Measurements from ENCODE around the gene TIMM22. TPM values are rescaled to one million over a fixed set of nuclear protein-coding genes. Genes with fewer than 3 reads are reported as not detected.

Gene TIMM22
- total RNA-seq, 1 donor from 2014 or later: 9.1 TPM

DNA sequence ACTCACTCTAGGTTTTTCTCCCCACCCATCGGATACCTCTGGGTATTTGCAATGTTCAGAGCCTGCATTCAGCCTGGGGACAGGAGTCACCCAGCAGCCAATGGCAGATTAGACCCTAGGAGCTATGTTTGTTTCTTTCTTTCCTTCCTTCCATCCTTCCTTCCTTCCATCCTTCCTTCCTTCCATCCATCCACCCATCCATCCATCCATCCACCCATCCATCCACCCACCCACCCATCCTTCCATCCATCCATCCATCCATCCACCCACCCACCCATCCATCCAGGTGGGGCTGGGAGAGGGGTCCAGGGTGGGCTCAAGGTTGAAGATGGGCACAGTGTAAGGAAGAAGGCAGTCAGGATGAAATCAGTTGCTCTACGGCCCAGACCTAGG is 39.9 kb downstream of the TIMM22 start:
- intact Hi-C loops (cut with DNase I): no loop called here
- peaks cover 26% of the 10 kb centered on the region for H3K36me3 ChIP-seq
- peaks cover 32% of the 10 kb centered on the region for H3K4me1 ChIP-seq
- TF ChIP-seq, protein P1, sequence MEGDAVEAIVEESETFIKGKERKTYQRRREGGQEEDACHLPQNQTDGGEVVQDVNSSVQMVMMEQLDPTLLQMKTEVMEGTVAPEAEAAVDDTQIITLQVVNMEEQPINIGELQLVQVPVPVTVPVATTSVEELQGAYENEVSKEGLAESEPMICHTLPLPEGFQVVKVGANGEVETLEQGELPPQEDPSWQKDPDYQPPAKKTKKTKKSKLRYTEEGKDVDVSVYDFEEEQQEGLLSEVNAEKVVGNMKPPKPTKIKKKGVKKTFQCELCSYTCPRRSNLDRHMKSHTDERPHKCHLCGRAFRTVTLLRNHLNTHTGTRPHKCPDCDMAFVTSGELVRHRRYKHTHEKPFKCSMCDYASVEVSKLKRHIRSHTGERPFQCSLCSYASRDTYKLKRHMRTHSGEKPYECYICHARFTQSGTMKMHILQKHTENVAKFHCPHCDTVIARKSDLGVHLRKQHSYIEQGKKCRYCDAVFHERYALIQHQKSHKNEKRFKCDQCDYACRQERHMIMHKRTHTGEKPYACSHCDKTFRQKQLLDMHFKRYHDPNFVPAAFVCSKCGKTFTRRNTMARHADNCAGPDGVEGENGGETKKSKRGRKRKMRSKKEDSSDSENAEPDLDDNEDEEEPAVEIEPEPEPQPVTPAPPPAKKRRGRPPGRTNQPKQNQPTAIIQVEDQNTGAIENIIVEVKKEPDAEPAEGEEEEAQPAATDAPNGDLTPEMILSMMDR (IDR thresholded peaks at IDR 0.05): no peak
- DNase-seq (no peak), ATAC-seq (no peak)
- no peak overlapping the region for H3K27ac ChIP-seq
- H3K27me3 ChIP-seq (ENCODE audit: low read depth): no peaks in the 10 kb centered on the region
- no peaks in the 10 kb centered on the region for H3K9me3 ChIP-seq
- H3K4me3 ChIP-seq: no peak overlapping the region

DNA sequence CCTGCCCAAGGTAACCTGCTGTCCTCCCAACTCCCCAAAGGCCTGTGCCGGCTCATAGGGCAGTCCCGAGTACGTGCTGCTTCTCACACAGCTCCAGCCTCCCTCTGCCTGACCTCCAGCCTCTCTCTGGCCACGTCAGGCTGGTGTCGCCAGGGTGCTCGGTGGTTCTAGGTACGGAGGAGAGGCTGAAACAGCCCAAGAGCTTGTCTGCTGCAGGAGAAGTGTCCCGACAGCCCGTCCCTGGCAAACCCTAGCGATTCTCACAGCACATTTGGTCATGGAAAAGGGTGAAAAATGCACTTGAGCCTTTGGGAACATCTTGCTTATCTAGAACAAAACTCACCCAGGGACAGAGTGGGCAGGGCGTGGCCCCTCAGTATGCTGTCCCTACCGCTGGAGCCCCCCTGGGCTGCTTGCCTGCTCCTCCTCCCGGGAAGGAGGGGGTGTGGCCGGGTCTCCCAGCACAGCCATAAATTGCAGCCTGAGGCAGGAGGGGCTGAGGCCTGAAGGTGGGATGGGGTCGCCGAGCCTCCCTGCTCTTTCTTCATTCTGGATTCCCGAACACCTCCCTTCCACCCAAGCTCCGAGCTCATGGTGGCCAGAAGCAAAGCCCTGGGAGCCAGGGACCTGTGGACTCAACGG is 40.4 kb downstream of the TIMM22 start:
- intact Hi-C loops (cut with DNase I): no loop called here
- no peak overlapping the region for H3K27ac ChIP-seq
- no peak overlapping the region for H3K4me3 ChIP-seq
- no peaks in the 10 kb centered on the region for H3K9me3 ChIP-seq
- peaks cover 26% of the 10 kb centered on the region for H3K36me3 ChIP-seq
- H3K4me1 ChIP-seq: peaks cover 32% of the 10 kb centered on the region
- DNase-seq (no peak), ATAC-seq (no peak)
- no peaks in the 10 kb centered on the region for H3K27me3 ChIP-seq (ENCODE audit: low read depth)
- TF ChIP-seq, protein P1 (IDR thresholded peaks at IDR 0.05): no peak

DNA sequence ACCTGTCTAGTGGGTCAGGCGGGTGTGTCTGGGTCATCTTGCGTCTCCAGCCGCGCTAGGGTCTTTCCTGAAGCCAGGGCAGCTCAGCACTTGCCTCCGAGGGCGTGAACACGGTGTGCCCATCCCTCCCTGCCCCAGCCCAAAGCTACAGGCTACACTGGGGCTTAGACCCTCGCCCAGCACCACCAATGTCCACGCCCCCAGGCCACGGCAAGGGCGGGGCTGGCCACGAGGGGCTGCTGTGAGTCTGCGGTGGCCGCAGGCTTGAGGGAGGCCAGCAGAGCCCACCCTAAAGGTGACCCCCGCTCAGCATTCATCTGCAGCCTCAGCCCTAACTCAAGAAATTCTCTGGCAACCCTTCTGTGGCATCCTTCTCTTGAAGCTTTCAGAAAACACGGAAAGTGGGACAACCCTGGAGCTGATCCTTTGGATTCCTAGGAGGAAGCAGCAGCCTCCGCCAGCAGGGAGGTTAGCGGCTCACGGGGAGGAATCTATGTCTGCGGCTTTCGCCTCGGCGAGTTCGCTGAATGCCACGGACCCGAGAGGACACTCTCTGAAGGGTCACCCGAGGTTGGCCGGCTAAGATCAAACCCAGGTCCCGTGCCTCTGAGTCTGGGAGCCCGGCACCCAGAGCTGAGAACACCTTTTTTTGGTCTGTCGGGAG is 41.7 kb downstream of the TIMM22 start:
- Histone ChIP-seq H3K4me1 (peaks cover 41% of the 10 kb centered on the region), H3K9me3 (no peaks in the 10 kb centered on the region), H3K36me3 (peaks cover 15% of the 10 kb centered on the region), H3K4me3 (no peak overlapping the region), H3K27ac (peak overlapping the region; percentile 80), H3K27me3 (ENCODE audit: low read depth) (no peaks in the 10 kb centered on the region)
- DNase-seq (no peak), ATAC-seq (no peak)
- TF ChIP-seq, protein P1 (IDR thresholded peaks at IDR 0.05): no peak
- intact Hi-C loops (cut with DNase I): no loop called here

DNA sequence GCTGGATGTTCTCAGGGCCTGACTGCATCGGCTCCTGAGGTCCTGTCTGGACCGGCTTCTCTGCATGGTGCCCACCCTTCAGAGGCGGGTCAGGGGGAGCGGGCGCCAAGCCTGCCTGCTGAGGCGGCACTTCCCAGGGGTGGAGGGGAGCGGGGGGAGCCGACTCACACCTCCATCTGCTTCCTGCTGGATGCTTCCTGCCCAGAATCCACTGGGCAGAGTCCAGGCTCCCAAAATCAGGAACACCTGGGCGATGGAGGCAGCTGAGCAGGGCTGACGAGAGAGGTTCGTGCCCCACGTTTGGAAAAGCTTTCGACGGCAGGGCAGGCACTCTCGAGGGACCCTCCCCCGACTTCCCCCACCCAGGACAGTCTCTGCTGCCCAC is 42.2 kb downstream of the TIMM22 start:
- ATAC-seq (peak in 1 of 2 donors; percentile 3), DNase-seq (no peak)
- Histone ChIP-seq H3K4me1 (peaks cover 47% of the 10 kb centered on the region), H3K4me3 (peak overlapping the region; percentile 30), H3K27ac (peak overlapping the region; percentile 80), H3K27me3 (ENCODE audit: low read depth) (no peaks in the 10 kb centered on the region), H3K9me3 (no peaks in the 10 kb centered on the region), H3K36me3 (peaks cover 11% of the 10 kb centered on the region)
- intact Hi-C loops (cut with DNase I): no loop called here
- TF ChIP-seq, protein P1 (IDR thresholded peaks at IDR 0.05): no peak

DNA sequence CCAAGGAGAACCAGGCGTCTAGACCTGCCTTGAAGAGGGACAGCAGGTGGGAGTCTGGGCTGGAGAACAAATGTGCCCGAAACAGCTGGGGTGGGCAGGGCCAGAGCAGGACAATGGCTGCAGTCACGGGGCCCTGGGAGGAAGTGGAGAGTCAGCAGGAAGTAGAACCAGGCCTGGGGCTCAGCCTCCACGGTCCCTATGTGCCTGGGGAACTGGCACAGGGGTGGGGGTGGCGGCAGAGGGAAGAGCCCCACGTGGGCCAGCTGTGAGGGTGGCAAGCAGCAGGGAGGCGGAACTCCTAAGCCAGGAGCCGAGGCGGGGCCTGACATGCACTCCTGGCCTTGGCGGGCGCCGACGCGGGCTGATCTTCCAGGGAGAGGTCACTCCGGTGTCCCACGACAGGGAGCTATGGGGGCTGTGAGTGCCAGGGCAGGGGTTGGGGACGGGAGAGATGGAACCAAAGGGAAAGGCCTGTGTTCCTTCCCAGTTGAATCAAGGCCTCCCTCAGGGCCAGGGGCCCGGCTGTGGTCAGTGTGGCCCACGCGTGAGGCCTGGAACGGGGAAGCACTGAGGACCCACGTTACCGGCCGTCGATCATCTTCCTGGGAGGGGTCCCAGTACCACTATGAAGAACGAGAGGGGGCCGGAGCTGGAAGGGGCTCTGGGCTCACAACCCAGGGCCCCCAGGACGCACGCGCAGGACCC is 42.7 kb downstream of the TIMM22 start:
- TF ChIP-seq, protein P1 (IDR thresholded peaks at IDR 0.05): no peak
- ATAC-seq (peak; percentile 80 to 91), DNase-seq (peak; percentile 92)
- peak overlapping the region; percentile 80 for H3K27ac ChIP-seq
- peaks cover 52% of the 10 kb centered on the region for H3K4me1 ChIP-seq
- peak overlapping the region; percentile 30 for H3K4me3 ChIP-seq
- intact Hi-C loops (cut with DNase I): no loop called here
- H3K27me3 ChIP-seq (ENCODE audit: low read depth): no peaks in the 10 kb centered on the region
- no peaks in the 10 kb centered on the region for H3K9me3 ChIP-seq
- peaks cover 11% of the 10 kb centered on the region for H3K36me3 ChIP-seq

All from lower lobe of right lung (tissue), 2 donors.